Measurements from ENCODE around the gene ACTG2. TPM values are rescaled to one million over a fixed set of nuclear protein-coding genes. Genes with fewer than 3 reads are reported as not detected.

Gene ACTG2
- total RNA-seq, 1 experiment from 2014 or later = not detected

- Histone ChIP-seq H3K36me3 (ENCODE audit: low read depth) (peaks cover 20% of the 10 kb centered on the region), H3K79me2 (ENCODE audit: low read depth) (peaks cover 93% of the 10 kb centered on the region), H2AFZ (no peak overlapping the region), H3F3A (ENCODE audit: insufficient read depth, low read depth) (no peaks in the 10 kb centered on the region; the same call in 1 of the 2 replicates), H4K20me1 (ENCODE audit: insufficient read depth) (peaks cover 93% of the 10 kb centered on the region), H3K27ac (no peak overlapping the region), H3K4me2 (no peak overlapping the region), H3K27me3 (ENCODE audit: insufficient read depth, low read depth) (no peaks in the 10 kb centered on the region), H3K4me1 (replicated peaks; ENCODE audit: insufficient read depth) (no peaks in the 10 kb centered on the region), H3K9me2 (ENCODE audit: insufficient read depth) (no peaks in the 10 kb centered on the region), H3K4me3 (no peak overlapping the region), H3K9me3 (ENCODE audit: insufficient read depth, low read depth) (no peaks in the 10 kb centered on the region)
- no peak for DNase-seq
- CTCF ChIA-PET = interaction anchor here (0.5 kb wide), 1 partner anchor 73 kb away, joined by 3 read pairs; no protein-coding TSS in a partner anchor
- POLR2A ChIA-PET (ENCODE audit: unreplicated experiment) = interaction anchor here (0.6 kb wide), 1 partner anchor 29 kb away, joined by 3 read pairs; no protein-coding TSS in a partner anchor
- TF ChIP-seq CTCF (conservative IDR thresholded peaks at IDR 0.05) = no peak
- no peak for TF ChIP-seq EZH2 (IDR thresholded peaks at IDR 0.05; ENCODE audit: low read depth)
- BruUV-seq (replicated peaks) = no TSS peak
- intact Hi-C loops (cut with micrococcal nuclease; ENCODE audit: unreplicated experiment) = no loop called here
These were observed 42.8 kb downstream of the ACTG2 start for GRCh38 chr2:73935641-73936040.

- no TSS peak for BruUV-seq (replicated peaks)
- Histone ChIP-seq H3K36me3 (ENCODE audit: low read depth) (peaks cover 25% of the 10 kb centered on the region), H3K9me3 (ENCODE audit: insufficient read depth, low read depth) (no peaks in the 10 kb centered on the region), H3F3A (ENCODE audit: insufficient read depth, low read depth) (no peaks in the 10 kb centered on the region; the same call in 1 of the 2 replicates), H3K4me2 (no peak overlapping the region), H2AFZ (no peak overlapping the region), H4K20me1 (ENCODE audit: insufficient read depth) (peaks cover 92% of the 10 kb centered on the region), H3K27me3 (ENCODE audit: insufficient read depth, low read depth) (no peaks in the 10 kb centered on the region), H3K4me3 (no peak overlapping the region), H3K9me2 (ENCODE audit: insufficient read depth) (no peaks in the 10 kb centered on the region), H3K4me1 (replicated peaks; ENCODE audit: insufficient read depth) (no peaks in the 10 kb centered on the region), H3K27ac (no peak overlapping the region), H3K79me2 (ENCODE audit: low read depth) (peaks cover 88% of the 10 kb centered on the region)
- TF ChIP-seq CTCF (conservative IDR thresholded peaks at IDR 0.05) = no peak
- TF ChIP-seq EZH2 (IDR thresholded peaks at IDR 0.05; ENCODE audit: low read depth) = no peak
- intact Hi-C loops (cut with micrococcal nuclease; ENCODE audit: unreplicated experiment) = no loop called here
- CTCF ChIA-PET = no interaction called here
- DNase-seq = no peak
- POLR2A ChIA-PET (ENCODE audit: unreplicated experiment) = no interaction called here
These were observed 44.5 kb downstream of the ACTG2 start for GRCh38 chr2:73937103-73937885.

GRCh38 chr2:73937899-73938298, 45.1 kb downstream of the ACTG2 start:
- Histone ChIP-seq H2AFZ (no peak overlapping the region), H3K9me3 (ENCODE audit: insufficient read depth, low read depth) (no peaks in the 10 kb centered on the region), H3K4me2 (no peak overlapping the region), H3F3A (ENCODE audit: insufficient read depth, low read depth) (no peaks in the 10 kb centered on the region; the same call in 1 of the 2 replicates), H3K27ac (no peak overlapping the region), H3K27me3 (ENCODE audit: insufficient read depth, low read depth) (no peaks in the 10 kb centered on the region), H3K4me3 (no peak overlapping the region), H3K36me3 (ENCODE audit: low read depth) (peaks cover 26% of the 10 kb centered on the region), H4K20me1 (ENCODE audit: insufficient read depth) (peaks cover 92% of the 10 kb centered on the region), H3K4me1 (replicated peaks; ENCODE audit: insufficient read depth) (no peaks in the 10 kb centered on the region), H3K9me2 (ENCODE audit: insufficient read depth) (no peaks in the 10 kb centered on the region), H3K79me2 (ENCODE audit: low read depth) (peaks cover 87% of the 10 kb centered on the region)
- no TSS peak for BruUV-seq (replicated peaks)
- ChIA-PET POLR2A (ENCODE audit: unreplicated experiment) (no interaction called here), CTCF (no interaction called here)
- no peak for TF ChIP-seq CTCF (conservative IDR thresholded peaks at IDR 0.05)
- TF ChIP-seq EZH2 (IDR thresholded peaks at IDR 0.05; ENCODE audit: low read depth) = no peak
- intact Hi-C loops (cut with micrococcal nuclease; ENCODE audit: unreplicated experiment) = no loop called here
- no peak for DNase-seq
